Measurements from ENCODE around the gene C15orf61. TPM values are rescaled to one million over a fixed set of nuclear protein-coding genes. Genes with fewer than 3 reads are reported as not detected.

The C15orf61 gene
- total RNA-seq, 3 donors from 2014 or later = 3.8 to 24.3 (median 4.6) TPM

GRCh38 chr15:67545864-67546263 is 24.9 kb downstream of the C15orf61 start:
- DNase-seq (ENCODE audit: low spot score in 2 of 2) = no peak
- no peaks in the 10 kb centered on the region for H3K9me3 ChIP-seq
- no peak overlapping the region for H3K27ac ChIP-seq
- no peak for TF ChIP-seq POLR2A (IDR thresholded peaks at IDR 0.05)
- no peak for TF ChIP-seq POLR2AphosphoS5 (IDR thresholded peaks at IDR 0.05)
- TF ChIP-seq CTCF (IDR thresholded peaks at IDR 0.05) = no peak
- H3K4me1 ChIP-seq = no peaks in the 10 kb centered on the region
- no peak overlapping the region for H3K4me3 ChIP-seq
- H3K27me3 ChIP-seq = no peaks in the 10 kb centered on the region
- intact Hi-C loops (cut with DNase I; ENCODE audit: low total_unique reads) = no loop called here
- no peaks in the 10 kb centered on the region for H3K36me3 ChIP-seq

- no peak for DNase-seq (ENCODE audit: low spot score in 2 of 2)
- H3K9me3 ChIP-seq = no peaks in the 10 kb centered on the region
- H3K27me3 ChIP-seq = no peaks in the 10 kb centered on the region
- H3K4me3 ChIP-seq = no peak overlapping the region
- no peak overlapping the region for H3K27ac ChIP-seq
- TF ChIP-seq POLR2A (IDR thresholded peaks at IDR 0.05) = no peak
- TF ChIP-seq POLR2AphosphoS5 (IDR thresholded peaks at IDR 0.05) = no peak
- no peak for TF ChIP-seq CTCF (IDR thresholded peaks at IDR 0.05)
- intact Hi-C loops (cut with DNase I; ENCODE audit: low total_unique reads) = no loop called here
- no peaks in the 10 kb centered on the region for H3K36me3 ChIP-seq
- no peaks in the 10 kb centered on the region for H3K4me1 ChIP-seq
Observed at GRCh38 chr15:67547064-67547463, 26.1 kb downstream of the C15orf61 start.

GRCh38 chr15:67547836-67548235 is 26.9 kb downstream of the C15orf61 start:
- Histone ChIP-seq H3K27me3 (no peaks in the 10 kb centered on the region), H3K4me3 (no peak overlapping the region), H3K4me1 (no peaks in the 10 kb centered on the region), H3K9me3 (no peaks in the 10 kb centered on the region), H3K27ac (no peak overlapping the region), H3K36me3 (no peaks in the 10 kb centered on the region)
- DNase-seq (ENCODE audit: low spot score in 2 of 2) = no peak
- intact Hi-C loops (cut with DNase I; ENCODE audit: low total_unique reads) = no loop called here
- TF ChIP-seq POLR2AphosphoS5 (IDR thresholded peaks at IDR 0.05) (no peak), CTCF (IDR thresholded peaks at IDR 0.05) (no peak), POLR2A (IDR thresholded peaks at IDR 0.05) (no peak)

GRCh38 chr15:67548236-67548852 is 27.4 kb downstream of the C15orf61 start:
- H3K36me3 ChIP-seq = no peaks in the 10 kb centered on the region
- TF ChIP-seq POLR2AphosphoS5 (IDR thresholded peaks at IDR 0.05) = no peak
- no peak for TF ChIP-seq POLR2A (IDR thresholded peaks at IDR 0.05)
- TF ChIP-seq CTCF (IDR thresholded peaks at IDR 0.05) = no peak
- DNase-seq (ENCODE audit: low spot score in 2 of 2) = no peak
- H3K27me3 ChIP-seq = no peaks in the 10 kb centered on the region
- intact Hi-C loops (cut with DNase I; ENCODE audit: low total_unique reads) = no loop called here
- no peak overlapping the region for H3K4me3 ChIP-seq
- no peaks in the 10 kb centered on the region for H3K4me1 ChIP-seq
- no peak overlapping the region for H3K27ac ChIP-seq
- no peaks in the 10 kb centered on the region for H3K9me3 ChIP-seq

- no peak overlapping the region for H3K4me3 ChIP-seq
- no peaks in the 10 kb centered on the region for H3K36me3 ChIP-seq
- intact Hi-C loops (cut with DNase I; ENCODE audit: low total_unique reads) = no loop called here
- no peak for DNase-seq (ENCODE audit: low spot score in 2 of 2)
- no peaks in the 10 kb centered on the region for H3K27me3 ChIP-seq
- H3K27ac ChIP-seq = no peak overlapping the region
- H3K4me1 ChIP-seq = no peaks in the 10 kb centered on the region
- H3K9me3 ChIP-seq = no peaks in the 10 kb centered on the region
- TF ChIP-seq POLR2AphosphoS5 (IDR thresholded peaks at IDR 0.05) (no peak), POLR2A (IDR thresholded peaks at IDR 0.05) (no peak), CTCF (IDR thresholded peaks at IDR 0.05) (no peak)
Observed at GRCh38 chr15:67548862-67549651, 28.1 kb downstream of the C15orf61 start.
